ENCODE results near the gene UIMC1. TPM values are rescaled to one million over a fixed set of nuclear protein-coding genes. Genes with fewer than 3 reads are reported as not detected.

Gene UIMC1
- total RNA-seq, result 33.4 and 51.3 TPM in 2 replicates

DNA sequence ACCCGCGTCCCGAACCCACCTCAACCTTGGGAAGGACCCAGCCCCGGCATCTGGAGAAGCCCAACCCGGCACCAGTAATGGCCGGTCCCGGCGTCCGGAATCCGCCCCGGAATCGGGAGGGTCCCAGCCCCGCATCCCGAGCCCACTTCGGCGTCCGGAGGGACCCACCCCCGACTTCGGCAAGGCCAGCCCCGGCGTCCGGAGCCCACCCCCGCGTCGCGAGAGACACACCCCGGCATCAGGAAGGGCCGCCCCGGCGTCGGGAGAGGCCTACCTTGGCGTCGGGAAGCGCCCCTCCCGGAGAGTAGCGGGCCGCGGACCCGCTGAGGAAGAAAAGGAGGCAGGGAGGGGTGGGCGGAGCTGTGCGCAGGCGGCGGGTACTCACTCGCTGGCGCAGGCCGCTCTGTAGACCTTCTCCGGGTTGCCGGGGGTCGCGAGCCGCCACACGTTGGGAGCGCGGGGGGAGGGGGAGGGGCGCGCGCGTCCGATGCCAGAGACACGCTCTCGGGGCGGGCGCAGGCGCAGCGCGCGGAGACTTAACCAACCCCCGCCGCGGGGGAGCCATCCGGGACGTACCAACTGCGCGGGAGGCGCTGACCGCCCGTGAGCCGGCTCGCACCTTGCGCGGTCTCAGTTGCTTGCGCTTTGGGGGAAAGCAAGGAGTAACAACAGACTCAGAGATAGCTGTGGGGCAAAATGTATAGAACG is at the start of gene UIMC1:
Gene UIMC1 (minus strand): TSS at position 515 of the 708 bp plus-strand sequence. CDS start 24,164 bp downstream, outside the sequence.

DNA sequence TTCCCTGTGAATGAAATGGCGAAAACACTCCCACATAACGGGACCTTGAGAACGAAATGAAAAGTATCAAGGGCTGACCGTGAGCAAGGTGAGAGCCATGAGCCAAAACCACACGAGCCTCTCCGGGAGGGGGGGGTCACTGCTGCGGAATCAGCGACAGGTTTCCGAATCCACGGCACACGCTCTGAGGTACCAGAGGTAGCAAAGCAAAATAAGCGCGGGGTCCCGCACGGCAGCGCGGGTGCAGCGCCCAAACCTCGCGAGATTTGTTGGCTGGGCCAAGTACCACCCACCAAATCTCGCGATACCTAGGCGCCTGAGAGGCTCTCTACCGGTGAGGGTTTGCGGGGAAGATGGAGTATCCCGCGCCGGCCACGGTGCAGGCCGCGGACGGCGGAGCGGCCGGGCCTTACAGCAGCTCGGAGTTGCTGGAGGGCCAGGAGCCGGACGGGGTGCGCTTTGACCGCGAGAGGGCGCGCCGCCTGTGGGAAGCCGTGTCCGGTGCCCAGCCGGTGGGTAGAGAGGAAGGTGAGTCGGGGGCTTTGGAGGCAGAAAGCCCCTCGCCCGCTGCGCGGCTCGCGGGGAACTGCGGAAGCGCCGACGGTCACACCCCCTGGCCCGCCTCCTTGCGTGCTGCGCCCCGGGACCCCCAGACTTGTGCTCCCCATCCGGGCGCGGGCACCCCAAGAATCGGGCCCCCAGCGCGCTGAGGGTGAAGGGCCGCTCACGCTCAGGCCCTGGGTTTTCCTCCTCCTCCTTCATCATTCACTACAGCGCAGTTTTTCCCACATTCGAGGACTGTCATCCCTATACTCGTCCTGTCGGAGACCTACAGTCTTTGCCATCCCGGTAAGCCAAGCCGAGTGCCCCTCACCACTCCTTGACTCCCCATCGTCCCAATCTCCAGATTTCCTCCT is 16.1 kb upstream of the UIMC1 start, which contains the start of gene ZNF346:
Gene ZNF346 (plus strand): TSS at position 311 of the 917 bp plus-strand sequence. CDS start 43 bp downstream, at position 354.

GRCh38 chr5:176899296-176899891 is 107.2 kb downstream of the UIMC1 start, which contains the start of gene HK3:
Gene HK3, minus strand, starts transcription at chr5:176899346. Its CDS starts 3,187 bp downstream, at chr5:176896159.

Other genes starting within 250 kb of the UIMC1 start
- gene UNC5A, start 196.2 kb downstream of the UIMC1 start, total RNA-seq, result under 0.01 TPM in 1 of 2 replicates, not detected in the other
- not detected in 2 replicates for gene HK3, start 107.4 kb downstream of the UIMC1 start, total RNA-seq
- 12.7 and 13.2 TPM in 2 replicates for gene ZNF346, start 15.9 kb upstream of the UIMC1 start, total RNA-seq
- gene FGFR4, start 80.1 kb upstream of the UIMC1 start, total RNA-seq, result 0.56 and 1.9 TPM in 2 replicates
- gene NSD1, start 127.0 kb upstream of the UIMC1 start, total RNA-seq, result 39.5 and 41.7 TPM in 2 replicates